K562 (cell line): Measurements from ENCODE around the gene VPS26A. TPM values are rescaled to one million over a fixed set of nuclear protein-coding genes. Genes with fewer than 3 reads are reported as not detected.

ENCODE experiments used
- BCL6 ChIP-seq: fragments of 250-450 bp; sonication (Bioruptor Pico); IDR thresholded peaks from 2 replicates; pipeline ENCODE4 v1.4.0; 2020
- BMI1 ChIP-seq: fragments of 150-350 bp; IDR thresholded peaks from 2 replicates; pipeline ENCODE4 v1.6.1; 2014; ENCODE audit warnings: low read length
- CEBPB ChIP-seq: fragments of 450-650 bp; IDR thresholded peaks from 2 replicates; pipeline ENCODE4 v1.6.1; 2016; ENCODE audit warnings: missing genetic modification characterization, missing compliant biosample characterization
- CHD2 ChIP-seq: IDR thresholded peaks from 2 replicates; pipeline ENCODE4 v1.6.1; 2011; ENCODE audit warnings: low read depth, low read length
- DIDO1 ChIP-seq: fragments of 450-650 bp; IDR thresholded peaks from 2 replicates; pipeline ENCODE4 v1.6.1; 2016; ENCODE audit warnings: low read depth, missing biosample characterization, missing genetic modification characterization
- ELF1 ChIP-seq: fragments of 200-800 bp; sonication (Bioruptor generic); IDR thresholded peaks from 2 replicates; pipeline ENCODE4 v1.6.1; 2016; ENCODE audit warnings: missing genetic modification characterization, missing compliant biosample characterization
- ESRRA ChIP-seq: fragments of 450-650 bp; IDR thresholded peaks from 2 replicates; pipeline ENCODE4 v1.6.1; 2014; ENCODE audit warnings: low read depth, mild to moderate bottlenecking, moderate library complexity, borderline replicate concordance
- ETV5 ChIP-seq: sonication (generic); formaldehyde crosslinking; IDR thresholded peaks from 2 replicates; pipeline ENCODE4 v1.4.0; 2020; ENCODE audit warnings: low read depth, mild to moderate bottlenecking, missing genetic modification reagents
- FOXP4 ChIP-seq: sonication (generic); formaldehyde crosslinking; IDR thresholded peaks from 2 replicates; pipeline ENCODE4 v1.8.0; 2022; ENCODE audit warnings: mild to moderate bottlenecking, missing genetic modification reagents, borderline replicate concordance
- GATA2 ChIP-seq: sonication (generic); formaldehyde crosslinking; IDR thresholded peaks from 2 replicates; pipeline ENCODE4 v1.4.0; 2020; ENCODE audit warnings: mild to moderate bottlenecking, missing genetic modification reagents
- HDAC2 ChIP-seq: fragments of 450-650 bp; IDR thresholded peaks from 2 replicates; pipeline ENCODE4 v1.6.1; 2016; ENCODE audit warnings: mild to moderate bottlenecking
- HNRNPUL1 ChIP-seq: fragments of 200-400 bp; formaldehyde crosslinking; IDR thresholded peaks from 2 replicates; pipeline ENCODE4 v1.6.1; 2017; ENCODE audit warnings: low read length
- KAT7 ChIP-seq: sonication (generic); formaldehyde crosslinking; IDR thresholded peaks from 2 replicates; pipeline ENCODE4 v1.8.0; 2022; ENCODE audit warnings: missing genetic modification reagents, mild to moderate bottlenecking, borderline replicate concordance
- KAT8 ChIP-seq: fragments of 450-650 bp; IDR thresholded peaks from 2 replicates; pipeline ENCODE4 v1.6.1; 2016; ENCODE audit warnings: low read depth, mild to moderate bottlenecking
- LEF1 ChIP-seq: fragments of 450-650 bp; IDR thresholded peaks from 2 replicates; pipeline ENCODE4 v1.6.1; 2016; ENCODE audit warnings: mild to moderate bottlenecking
- MAX ChIP-seq: sonication (generic); formaldehyde crosslinking; IDR thresholded peaks from 2 replicates; pipeline ENCODE4 v1.9.0; 2022; ENCODE audit warnings: mild to moderate bottlenecking, missing genetic modification reagents
- NBN ChIP-seq: fragments of 450-650 bp; IDR thresholded peaks from 2 replicates; pipeline ENCODE4 v1.6.1; 2016; ENCODE audit warnings: low read depth, mild to moderate bottlenecking
- NFRKB ChIP-seq: fragments of 450-650 bp; IDR thresholded peaks from 2 replicates; pipeline ENCODE4 v1.6.1; 2016; ENCODE audit warnings: low read depth
- PTRF ChIP-seq: fragments of 450-650 bp; IDR thresholded peaks from 2 replicates; pipeline ENCODE4 v1.6.1; 2016; ENCODE audit warnings: mild to moderate bottlenecking, missing genetic modification characterization, missing compliant biosample characterization
- SMARCB1 ChIP-seq: IDR thresholded peaks from 2 replicates; pipeline ENCODE4 v1.6.1; 2011; ENCODE audit warnings: improper control_type of control experiment, low read depth; ENCODE audit not compliant: insufficient read length
- SRSF1 ChIP-seq: fragments of 200-400 bp; formaldehyde crosslinking; IDR thresholded peaks from 2 replicates; pipeline ENCODE4 v1.6.1; 2017; ENCODE audit warnings: mild to moderate bottlenecking, low read depth, low read length, moderate library complexity
- TARDBP ChIP-seq: fragments of 450-650 bp; IDR thresholded peaks from 2 replicates; pipeline ENCODE4 v1.6.1; 2016
- TCF7L2 ChIP-seq: fragments of 150-350 bp; IDR thresholded peaks from 2 replicates; pipeline ENCODE4 v1.6.1; 2016; ENCODE audit warnings: low read depth, mild to moderate bottlenecking, low read length, moderate library complexity
- TEAD2 ChIP-seq: fragments of 450-650 bp; IDR thresholded peaks from 2 replicates; pipeline ENCODE4 v1.6.1; 2016; ENCODE audit warnings: missing genetic modification characterization, control low read depth, missing compliant biosample characterization
- TFAP4 ChIP-seq: sonication (generic); formaldehyde crosslinking; IDR thresholded peaks from 2 replicates; pipeline ENCODE4 v1.8.0; 2022; ENCODE audit warnings: missing genetic modification reagents, mild to moderate bottlenecking, moderate library complexity, borderline replicate concordance
- TRIM24 ChIP-seq, 2 experiments: fragments of 450-650 bp; IDR thresholded peaks; 2 replicates each; pipeline ENCODE4 v1.6.1; 2016
- ZKSCAN3 ChIP-seq: fragments of 250-450 bp; sonication (Bioruptor Pico); IDR thresholded peaks from 2 replicates; pipeline ENCODE4 v1.4.0; 2020
- ZNF134 ChIP-seq: fragments of 250-450 bp; sonication (Bioruptor Pico); conservative IDR thresholded peaks from 2 replicates; pipeline ENCODE4 v1.4.0; 2020
- ZNF232 ChIP-seq: sonication (generic); formaldehyde crosslinking; IDR thresholded peaks from 2 replicates; pipeline ENCODE4 v1.8.0; 2022; ENCODE audit warnings: mild to moderate bottlenecking, missing genetic modification reagents
- ZSCAN32 ChIP-seq: fragments of 450-650 bp; formaldehyde crosslinking; IDR thresholded peaks from 2 replicates; pipeline ENCODE4 v1.4.0; 2020; ENCODE audit warnings: mild to moderate bottlenecking, moderate library complexity
- polyA plus RNA-seq, 8 experiments: library from polyadenylated mRNA; depleted of rRNA in 4 of 8; stranded (reverse) in 5 of 8; unstranded in 3 of 8; fragments of >200 nt; fragmentation: Nextera tagmentation in 2 of 8; fragmentation: Illumina TruSeq in 1 of 8; extraction: Ambion mirVana in 2 of 8; extraction: Trizol in 1 of 8; gene quantifications; 2 replicates each; pipeline versions ENCODE4 v1.2.1 to v1.2.3, GENCODE V29; 2011 to 2014; ENCODE audit warnings: inconsistent platforms in 1 of 8, missing spikeins in 1 of 8
- total RNA-seq, 7 experiments: library from RNA; depleted of rRNA in 6 of 7; stranded (reverse); fragments of >200 nt in 6 of 7; fragmentation: Illumina TruSeq in 2 of 7; extraction: Trizol in 2 of 7; gene quantifications; 2 replicates each; pipeline versions ENCODE4 v1.2.1 to v1.2.3, GENCODE V29; 2011 to 2021; ENCODE audit warnings: low replicate concordance in 1 of 7

Gene VPS26A
- total and polyA plus RNA-seq, 9 of the 15 experiments (the other 6 are each of a cell fraction or from before 2014, with no cell fraction given), result 47.1 to 137 (median 69.3) TPM

- TF ChIP-seq NBN (peak; percentile 79; the same call in 1 of the 2 replicates), TFAP4 (CRISPR knock-in tag) (no peak), HNRNPUL1 (no peak), BCL6 (CRISPR knock-in tag) (no peak; the same call in 1 of the 2 replicates), LEF1 (peak; percentile 83; the same call in 1 of the 2 replicates), ESRRA (peak; percentile 38), TEAD2 (tag) (no peak), ELF1 (tag) (peak; percentile 71), HDAC2 (peak; percentile 92; the same call in 1 of the 2 replicates), SMARCB1 (no peak), ZNF232 (no peak), BMI1 (no peak), TARDBP (no peak), CHD2 (no peak), FOXP4 (CRISPR knock-in tag) (no peak), DIDO1 (tag) (no peak), KAT8 (no peak), SRSF1 (no peak), PTRF (0 out of 2 replicates have a peak, but pooled peaks have one; percentile 45), NFRKB (0 out of 2 replicates have a peak, but pooled peaks have one; percentile 17), CEBPB (tag) (peak; percentile 96), ZKSCAN3 (CRISPR knock-in tag) (no peak), TCF7L2 (no peak), ETV5 (0 out of 2 replicates have a peak, but pooled peaks have one; percentile 21), ZNF134 (CRISPR knock-in tag) (no peak), KAT7 (no peak), MAX (CRISPR knock-in tag) (no peak), GATA2 (CRISPR knock-in tag) (no peak), TRIM24 (IDR thresholded peaks at IDR 0.05) (peak; percentile 88 to 94), ZSCAN32 (CRISPR knock-in tag) (peak; percentile 99)
Observed at GRCh38 chr10:69217119-69217754, 93.3 kb downstream of the VPS26A start (continued).
